NCI-H345 treated with DMSO at 0.1 percent for 48 hours (cell line): ENCODE data around the gene NACA2.
"Not testable (repeated sequence)": the region's sequence is repeated elsewhere in the genome, so short reads cannot be mapped to it uniquely, and the experiment has no call there.

Source experiments
- DNase-seq: peaks from one replicate; lab custom pipeline; 2025; ENCODE audit not compliant: unreplicated experiment; lab: John Stamatoyannopoulos, UW

Gene NACA2

DNA sequence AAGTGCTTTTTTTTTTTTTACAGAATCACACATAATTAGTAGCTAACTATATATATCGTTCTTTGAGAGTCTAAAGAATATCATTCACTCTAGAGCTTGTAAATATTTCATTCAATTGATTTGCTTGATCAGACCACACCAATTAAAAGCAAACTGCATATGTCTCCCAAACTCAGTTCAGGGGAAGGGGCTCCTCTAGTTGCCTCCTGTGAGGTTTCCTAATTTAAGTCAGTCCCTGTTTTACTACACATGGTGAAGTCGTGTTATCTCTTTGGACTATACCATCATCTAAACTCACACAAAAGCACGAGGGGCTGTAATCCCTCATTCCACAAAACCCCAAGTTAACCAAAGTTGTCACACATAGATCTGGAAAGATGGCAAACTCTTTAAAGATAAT, 11.7 kb downstream of the NACA2 start:
- no peak for DNase-seq

- no peak for DNase-seq
Measured at GRCh38 chr17:61578645-61579044, 12.4 kb downstream of the NACA2 start.

- DNase-seq, result no peak
Measured at GRCh38 chr17:61575983-61576382, 15.0 kb downstream of the NACA2 start.

DNA sequence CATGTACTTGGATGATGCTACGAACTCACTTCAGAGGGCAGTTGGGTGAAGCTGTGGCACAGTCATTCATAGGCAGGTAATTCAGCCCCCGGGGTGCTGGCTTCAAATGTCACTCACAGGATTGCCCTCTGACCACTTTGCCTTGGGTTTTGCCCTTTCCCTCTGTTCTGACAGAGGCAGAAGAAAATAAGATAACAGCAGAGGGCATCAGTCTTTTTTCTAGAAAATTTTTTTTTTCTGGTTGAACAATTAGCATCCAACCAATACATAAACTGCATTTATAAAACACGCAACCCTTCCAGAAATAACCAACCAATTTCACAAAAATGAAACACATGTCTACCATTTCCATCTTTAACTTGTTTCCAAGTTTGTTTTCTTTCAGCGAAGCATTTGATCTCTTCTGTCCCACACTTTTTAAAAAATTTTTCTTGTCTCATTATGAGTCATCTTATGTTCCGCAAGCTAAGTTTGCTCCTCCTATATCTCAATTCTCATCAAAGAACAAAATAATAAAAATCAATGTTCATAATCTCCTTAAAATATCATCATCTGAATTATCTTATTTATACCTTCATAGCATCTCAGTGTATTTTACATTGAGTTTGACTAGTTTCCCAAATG, 15.6 kb downstream of the NACA2 start:
- DNase-seq, result no peak

DNA sequence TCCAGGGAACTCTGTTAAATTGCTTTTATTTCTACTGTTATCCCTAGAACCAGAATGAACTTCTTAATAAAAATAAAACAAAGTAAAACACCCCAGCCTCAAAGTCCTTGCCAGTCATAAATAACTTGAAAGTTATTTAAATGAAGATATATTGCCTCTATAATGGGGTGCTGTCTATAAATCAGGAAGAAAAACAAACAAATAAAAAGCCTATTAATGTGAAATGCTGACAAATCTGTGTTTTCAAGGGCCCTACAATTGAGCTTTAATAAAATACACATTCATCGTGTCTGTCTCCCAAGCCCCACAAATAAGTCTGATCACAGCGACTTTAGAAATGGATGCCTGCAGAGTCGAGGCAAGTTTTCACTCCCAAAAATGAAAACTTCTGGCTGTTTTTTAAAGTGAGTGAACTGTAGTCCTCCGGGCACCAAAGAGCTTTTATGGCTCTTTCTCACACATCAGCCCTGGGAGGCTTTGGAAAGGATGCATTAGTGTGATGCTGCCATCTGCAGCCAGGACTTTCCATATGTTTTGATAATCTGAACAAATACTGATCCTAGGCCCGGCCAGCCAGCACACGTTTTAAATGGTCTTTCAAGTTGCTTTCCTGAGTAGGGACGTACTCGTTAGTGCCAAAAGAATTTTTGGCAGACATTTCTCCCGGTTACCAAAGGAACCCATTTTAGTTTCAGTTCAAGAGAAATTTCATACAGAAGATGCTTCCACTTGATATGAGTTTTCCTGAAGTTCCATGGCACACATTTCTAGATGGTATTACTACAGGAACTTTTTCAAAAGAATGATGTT, 16.3 kb downstream of the NACA2 start:
- DNase-seq, result no peak

DNA sequence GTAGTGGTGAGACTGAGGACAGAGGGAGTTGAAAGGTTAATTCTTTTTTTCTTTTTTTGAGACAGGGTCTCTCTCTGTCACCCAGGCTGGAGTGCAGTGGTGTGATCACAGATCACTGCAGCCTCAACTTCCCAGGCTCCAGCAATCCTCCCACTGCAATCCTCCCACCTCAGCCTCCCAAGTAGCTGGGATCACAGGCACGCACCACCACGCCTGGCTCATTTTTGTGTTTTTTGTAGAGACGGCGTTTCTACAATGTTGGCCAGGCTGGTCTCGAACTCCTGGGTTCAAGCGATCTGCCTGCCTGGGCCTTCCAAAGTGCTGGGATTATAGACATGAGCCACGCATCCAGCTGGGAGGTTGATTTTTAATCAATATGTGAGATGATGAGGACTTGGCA, 18.5 kb downstream of the NACA2 start:
- not testable (repeated sequence) for DNase-seq

GRCh38 chr17:61571624-61572023, 19.4 kb downstream of the NACA2 start:
- no peak for DNase-seq

- DNase-seq, result no peak
Measured at GRCh38 chr17:61570118-61570517, 20.9 kb downstream of the NACA2 start.

DNA sequence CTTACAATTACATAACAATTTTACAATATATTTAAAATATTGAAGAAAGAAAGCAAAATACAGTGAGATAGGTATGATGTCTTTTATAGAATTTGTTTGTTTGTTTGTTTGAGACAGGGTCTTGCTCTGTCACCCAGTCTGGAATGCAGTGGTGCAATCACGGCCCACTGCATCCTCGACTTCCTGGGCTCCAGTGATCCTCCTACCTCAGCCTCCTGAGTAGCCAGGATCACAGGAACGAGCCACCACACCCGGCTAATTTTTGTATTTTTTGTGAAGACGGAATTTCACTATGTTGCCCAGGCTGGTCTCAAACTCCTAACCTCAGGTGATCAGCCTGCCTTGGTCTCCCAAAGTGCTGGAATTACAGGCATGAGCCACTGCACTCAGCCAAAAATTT, 21.5 kb downstream of the NACA2 start:
- not testable (repeated sequence) for DNase-seq

DNA sequence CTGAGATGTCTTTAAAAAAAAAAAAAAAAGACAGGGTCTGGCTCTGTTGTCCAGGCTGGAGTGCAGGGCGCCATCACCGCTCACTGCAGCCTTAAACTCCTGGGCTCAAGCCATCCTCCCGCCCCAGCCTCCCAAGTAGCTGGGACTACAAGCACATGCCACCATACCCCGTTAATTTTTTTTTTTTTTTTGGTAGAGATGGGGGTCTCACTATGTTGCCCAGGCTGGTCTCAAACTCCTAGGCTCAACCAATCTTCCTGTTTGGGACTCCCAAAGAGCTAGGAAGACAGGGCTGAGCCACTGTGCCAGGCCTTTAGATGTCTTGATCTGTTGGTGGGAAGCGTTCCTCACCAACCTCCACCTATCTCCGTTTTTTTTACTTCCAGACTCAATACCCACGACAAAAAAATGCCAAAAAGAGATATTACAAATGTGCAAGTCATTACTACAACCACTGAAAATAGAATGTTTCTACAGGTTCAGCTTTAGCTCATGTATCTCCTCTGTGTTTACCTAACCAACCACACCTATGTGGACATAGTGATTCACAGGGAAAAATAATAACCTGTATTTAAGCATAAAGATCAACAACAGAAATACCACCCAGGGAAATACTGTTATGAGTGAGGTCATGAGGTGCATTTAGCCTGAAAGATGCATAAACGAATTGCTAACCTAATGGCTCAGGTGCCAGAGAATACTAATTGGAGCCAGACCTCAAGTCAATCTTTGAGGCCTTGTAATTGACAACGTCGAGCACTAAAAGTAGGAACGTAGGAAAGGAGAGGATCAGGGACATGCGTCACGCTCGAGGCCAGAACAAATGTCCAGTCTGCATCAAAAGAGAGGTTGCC, 22.6 kb downstream of the NACA2 start:
- DNase-seq, result no peak

DNA sequence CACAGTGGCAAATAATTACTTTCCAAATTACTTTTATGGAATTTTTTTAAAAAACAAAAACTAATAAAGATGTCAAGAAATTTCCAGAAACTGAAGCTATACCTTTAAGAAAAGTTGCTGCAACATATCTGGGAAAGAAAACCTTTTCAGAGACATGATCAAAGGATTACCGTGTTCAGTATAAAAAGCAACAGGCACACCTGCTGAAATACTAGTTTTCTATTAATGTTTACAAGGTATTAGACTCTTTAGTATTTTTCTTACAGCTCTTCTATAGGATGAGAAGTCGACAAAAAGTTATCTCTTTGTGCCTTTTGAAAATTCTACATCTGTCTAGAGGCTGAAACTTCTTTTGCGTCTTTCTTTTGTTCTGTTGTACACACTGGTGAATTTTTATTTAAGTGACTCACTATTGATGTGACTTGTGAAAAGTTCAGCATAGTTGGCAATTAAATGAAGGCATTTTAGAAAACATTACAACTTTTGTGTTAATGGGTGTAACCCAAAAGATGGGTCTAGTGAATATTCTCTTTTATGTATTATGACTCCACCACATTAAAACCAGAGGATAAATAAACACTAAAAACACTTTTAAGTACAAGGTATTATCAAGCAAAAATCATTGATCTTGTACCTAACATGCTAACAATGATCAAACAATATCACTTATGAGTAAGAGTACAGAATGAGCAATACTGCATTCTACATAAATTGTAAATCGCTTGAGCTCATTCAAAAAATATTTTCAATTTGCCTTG, 23.8 kb downstream of the NACA2 start:
- DNase-seq, result no peak

GRCh38 chr17:61566448-61566847, 24.6 kb downstream of the NACA2 start:
- not testable (repeated sequence) for DNase-seq

GRCh38 chr17:61565850-61566249, 25.2 kb downstream of the NACA2 start:
- not testable (repeated sequence) for DNase-seq

DNA sequence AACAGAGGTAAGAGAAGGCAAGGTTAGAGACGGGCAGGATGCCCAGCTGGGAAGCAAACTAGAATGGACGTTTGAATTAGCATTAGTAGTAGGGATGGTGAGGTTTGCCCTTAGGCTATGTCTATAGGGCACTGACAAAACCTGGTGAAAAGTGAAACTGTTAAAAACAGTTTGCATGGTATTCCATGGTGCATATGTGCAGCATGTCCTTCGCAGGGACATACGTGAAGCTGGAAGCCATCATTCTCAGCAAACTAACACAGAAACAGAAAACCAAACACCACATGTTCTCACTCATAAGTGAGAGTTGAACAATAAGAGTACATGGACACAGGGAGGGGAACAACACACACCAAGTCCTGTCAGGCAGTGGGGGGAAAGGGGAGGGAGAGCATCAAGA, 25.8 kb downstream of the NACA2 start:
- DNase-seq, result no peak

DNA sequence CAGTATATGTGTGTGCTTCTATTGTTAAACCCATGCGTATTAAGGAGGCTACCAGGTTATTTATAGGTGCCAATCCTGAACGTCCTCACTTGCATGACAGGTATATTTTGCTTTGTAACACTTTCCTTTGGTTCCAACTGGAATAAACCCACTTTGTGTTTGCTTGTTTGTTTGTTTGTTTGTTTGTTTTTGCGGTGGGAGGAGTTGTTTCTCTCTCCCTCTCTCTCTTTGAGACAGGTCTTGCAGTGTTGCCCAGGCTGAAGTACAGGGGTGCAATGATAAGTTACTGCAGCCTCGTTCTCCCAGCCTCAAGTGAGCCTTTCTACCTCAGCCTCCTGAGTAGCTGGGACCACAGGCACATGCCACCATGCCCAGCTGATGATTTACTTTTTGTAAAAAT, 28.7 kb downstream of the NACA2 start:
- DNase-seq, result no peak

DNA sequence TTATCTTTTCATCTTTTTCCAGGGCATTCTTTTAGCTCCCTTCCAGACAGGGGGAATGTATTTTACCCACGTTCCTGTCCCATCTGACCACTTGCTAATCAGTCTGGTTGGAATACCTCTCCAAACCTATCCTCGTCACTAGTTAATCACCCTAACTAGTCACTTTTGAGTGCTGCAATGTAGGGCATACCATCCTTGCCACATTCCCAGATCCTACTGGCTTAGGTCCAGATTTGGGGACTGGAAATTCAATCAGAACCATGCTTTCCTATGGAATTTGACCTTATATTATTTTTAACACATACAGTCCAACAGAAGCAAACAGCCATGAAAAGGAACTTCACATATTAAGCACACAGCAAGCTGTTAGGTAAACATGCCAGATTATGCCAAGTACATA, 29.7 kb downstream of the NACA2 start:
- DNase-seq, result no peak

DNA sequence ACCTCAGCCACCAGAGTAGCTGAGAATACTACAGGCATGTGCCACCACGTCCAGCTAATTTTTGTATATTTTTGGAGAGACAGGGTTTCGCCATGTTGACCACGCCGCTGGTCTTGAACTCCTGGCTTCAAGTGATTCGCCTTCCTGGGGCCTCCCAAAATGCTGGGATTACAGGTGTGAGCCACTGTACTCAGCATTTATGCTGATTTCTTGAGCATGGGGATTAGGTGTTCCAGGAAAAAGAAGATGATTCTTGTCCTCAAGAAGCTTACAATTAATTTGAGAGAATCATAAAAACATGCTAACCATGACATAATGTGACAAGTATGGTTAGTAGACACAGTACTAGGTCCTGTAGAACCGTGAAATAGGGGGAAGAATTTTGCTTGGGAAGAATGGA, 30.9 kb downstream of the NACA2 start:
- no peak for DNase-seq

- no peak for DNase-seq
Measured at GRCh38 chr17:61556224-61557188, 34.5 kb downstream of the NACA2 start.

DNA sequence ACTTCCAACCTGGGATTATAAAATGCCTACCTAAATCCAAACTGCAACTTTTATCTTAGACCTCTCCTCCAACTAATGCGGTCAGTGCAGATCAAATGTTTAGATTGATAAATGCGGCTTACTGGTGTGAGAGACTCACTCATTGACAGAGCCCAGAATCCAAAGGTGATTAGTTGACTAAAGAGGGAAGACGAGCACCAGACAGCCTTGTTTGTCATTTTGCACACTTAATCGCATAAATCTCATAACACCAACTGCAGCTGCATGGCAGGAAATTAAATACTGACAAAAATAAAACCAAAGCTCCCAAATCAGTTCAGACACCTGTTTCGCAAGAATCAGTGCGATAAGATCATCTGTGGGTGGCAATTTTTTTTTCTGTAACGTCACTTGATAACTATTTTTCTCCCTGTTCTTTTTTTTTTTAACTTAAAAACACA, 35.9 kb downstream of the NACA2 start:
- no peak for DNase-seq

DNA sequence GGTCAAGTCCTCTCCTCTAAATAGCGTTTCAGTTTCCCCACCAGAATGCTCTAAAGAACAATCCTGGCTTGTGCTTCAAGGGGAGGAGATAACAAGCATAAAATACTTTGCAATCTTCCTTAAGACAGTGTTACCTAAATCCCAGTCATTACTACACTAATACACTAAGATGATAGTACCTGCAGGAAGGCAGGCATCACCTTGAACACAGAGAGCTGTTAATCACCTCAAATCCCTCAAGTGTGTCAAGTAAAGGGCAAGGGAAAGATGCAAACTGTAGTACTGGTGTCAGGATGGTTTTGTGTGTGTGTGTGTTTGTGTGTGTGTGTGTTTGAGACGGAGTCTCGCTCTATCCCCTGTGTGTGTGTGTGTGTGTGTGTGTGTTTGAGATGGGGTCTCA, 36.8 kb downstream of the NACA2 start:
- no peak for DNase-seq
